GM21529 (cell line): ENCODE measurements around the gene DPP6.

Experiments
- ATAC-seq: cut with Tn5 transposase; IDR thresholded peaks from one replicate; pipeline ENCODE4 v1.9.1; 2021; ENCODE audit not compliant: unreplicated experiment

DPP6 gene

DNA sequence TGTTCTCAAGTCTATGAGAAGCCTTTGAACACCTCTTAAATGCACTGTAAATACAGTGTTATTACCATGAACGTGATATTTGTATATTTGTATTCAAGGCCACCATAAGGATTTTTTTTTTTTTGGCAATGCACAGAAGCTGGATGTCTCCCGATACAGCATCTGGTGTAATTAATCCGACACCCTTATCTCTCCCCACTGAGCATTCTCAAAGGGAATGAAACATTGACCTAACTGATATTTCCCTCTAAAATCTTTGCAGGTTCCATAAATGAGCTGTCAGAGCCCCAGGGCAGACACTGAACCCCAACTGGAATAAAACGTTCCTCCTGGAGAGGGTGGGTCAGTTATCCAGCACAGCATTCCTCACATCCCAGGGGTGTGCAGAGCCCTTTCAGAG is 634.1 kb downstream of the DPP6 start:
- no peak for ATAC-seq

DNA sequence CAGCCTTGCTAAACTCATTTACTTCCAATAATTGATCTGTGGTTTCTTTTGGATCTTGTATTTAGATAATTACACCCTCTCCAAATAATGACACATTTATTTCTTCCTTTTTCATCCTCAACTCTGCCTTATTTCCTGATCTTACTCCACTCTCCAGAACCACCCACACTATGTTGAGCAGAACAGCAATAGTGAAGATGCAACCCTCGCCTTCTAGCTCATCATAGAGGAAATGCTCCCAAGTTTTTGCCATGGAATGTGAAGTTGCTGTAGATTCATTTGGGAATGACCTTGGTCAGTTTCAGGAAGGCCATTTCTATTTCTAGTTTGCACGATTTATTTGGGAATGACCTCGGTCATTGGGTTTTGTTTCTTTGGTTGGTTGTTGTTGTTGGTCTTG is 636.8 kb downstream of the DPP6 start:
- ATAC-seq: no peak

DNA sequence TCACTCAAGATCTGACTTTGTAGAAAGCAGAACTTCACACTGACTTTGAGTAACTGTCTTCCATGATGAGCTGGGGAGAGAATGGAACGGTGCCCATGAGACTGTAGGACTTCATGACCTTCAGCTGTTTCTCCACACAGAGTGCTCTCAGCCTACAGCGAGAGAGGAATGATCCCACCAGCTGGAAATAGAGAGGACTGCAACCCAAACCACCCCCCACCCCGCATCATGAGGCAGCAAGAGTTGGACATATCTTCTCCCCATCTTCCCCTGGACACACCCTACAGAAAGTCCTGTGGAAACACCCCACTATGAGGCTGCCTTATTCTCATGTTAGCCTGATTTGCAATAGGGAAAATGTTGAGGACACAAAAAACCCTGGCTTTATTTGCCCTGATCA is 638.2 kb downstream of the DPP6 start:
- no peak for ATAC-seq

DNA sequence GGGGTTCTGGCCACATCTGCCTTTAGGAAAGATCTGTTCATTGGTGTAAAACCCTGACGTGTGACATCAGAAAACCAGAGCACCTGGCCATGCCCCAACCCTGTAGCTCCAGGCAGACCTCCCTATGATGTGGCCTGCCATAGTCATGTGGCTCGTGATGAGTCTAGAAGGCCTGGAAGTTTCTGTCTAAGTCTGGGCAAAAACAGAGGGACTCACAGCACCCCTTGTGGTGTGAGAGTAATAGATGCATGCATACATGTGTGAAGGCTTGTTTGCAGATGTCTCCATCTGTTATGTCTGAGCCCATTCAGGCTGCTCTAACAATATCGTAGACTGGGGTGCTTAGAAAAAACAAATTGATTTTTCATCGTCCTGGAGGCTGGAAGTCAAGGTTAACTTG is 641.5 kb downstream of the DPP6 start:
- ATAC-seq: no peak

DNA sequence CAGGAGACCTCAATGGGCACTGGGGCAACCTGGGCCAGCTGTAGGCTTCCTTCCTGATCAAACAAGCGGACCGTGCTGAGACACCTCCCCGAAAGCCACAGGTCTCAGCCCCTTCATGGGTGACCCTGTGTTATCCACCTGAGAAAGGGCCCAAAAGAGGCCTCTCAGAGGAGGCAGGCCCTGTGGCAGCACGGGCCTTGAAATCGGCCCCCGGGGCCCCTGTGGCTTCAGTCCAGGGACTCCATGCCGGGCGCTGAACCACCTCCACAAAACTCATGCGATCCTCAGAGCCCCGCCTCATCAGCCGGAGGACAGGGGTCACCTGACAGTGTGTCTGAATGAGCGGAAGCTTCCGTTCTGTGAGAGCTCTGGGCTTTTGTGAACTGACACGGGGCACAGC is 643.6 kb downstream of the DPP6 start:
- no peak for ATAC-seq

GRCh38 chr7:154696556-154696955 is 644.4 kb downstream of the DPP6 start:
- ATAC-seq: no peak

DNA sequence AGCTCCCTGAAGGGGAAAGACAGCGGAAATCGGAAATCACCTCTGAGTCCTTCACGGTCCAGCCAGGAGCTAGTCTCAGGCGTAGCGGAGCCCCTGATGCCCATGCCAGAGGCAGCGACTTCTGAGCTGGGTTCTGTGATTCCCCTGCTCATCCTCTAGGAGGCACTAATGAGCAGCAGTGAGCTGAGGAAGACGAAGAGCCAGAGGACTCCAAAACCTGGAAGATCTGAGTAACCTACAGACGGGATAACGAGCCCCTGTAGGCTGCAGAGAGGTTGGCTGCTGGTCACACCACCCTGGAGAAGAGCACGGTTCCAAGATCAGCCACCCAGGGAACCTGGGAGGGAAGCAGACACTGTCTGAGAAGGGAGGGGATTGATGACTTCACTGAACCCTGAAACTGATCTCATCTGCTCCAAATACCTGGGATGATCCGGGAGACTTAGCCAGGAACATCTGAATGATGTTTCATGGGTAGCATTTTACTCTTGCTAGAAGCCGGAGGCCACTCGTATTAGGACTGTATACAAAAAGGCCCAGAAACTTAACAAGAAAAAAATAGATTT is 646.6 kb downstream of the DPP6 start:
- no peak for ATAC-seq

GRCh38 chr7:154699417-154699816 is 647.2 kb downstream of the DPP6 start:
- ATAC-seq: no peak

DNA sequence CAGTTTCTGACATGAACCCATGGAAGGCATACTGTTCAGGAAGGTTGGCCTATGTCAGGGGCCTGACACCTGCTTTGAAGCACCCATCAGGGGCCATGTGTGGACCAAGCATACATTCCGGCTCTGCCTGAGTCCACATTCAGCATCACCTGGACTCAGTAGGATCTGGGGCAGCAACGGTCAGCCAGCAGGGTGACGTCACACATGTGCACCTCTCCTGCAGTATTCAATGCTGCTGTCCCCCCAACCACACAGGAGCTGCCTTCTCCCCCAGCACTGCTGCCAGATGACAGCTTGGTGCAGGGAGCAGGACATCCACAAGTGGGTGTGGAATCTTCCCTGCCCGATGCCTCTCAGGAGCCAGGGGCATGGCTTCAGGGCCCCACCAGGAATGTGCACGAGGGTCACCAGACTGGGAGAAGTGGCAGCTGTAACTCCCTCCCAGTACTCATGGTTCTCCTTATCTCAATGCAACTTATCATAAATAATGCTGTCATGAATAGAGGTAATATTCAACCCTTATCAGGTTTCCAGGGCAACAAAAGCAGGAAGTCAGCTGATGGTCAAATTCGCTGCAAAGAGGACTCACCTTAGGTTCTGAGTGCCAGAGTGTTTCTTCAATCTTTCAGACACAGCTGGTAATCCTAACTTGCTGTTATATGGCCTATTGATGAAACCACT is 657.8 kb downstream of the DPP6 start:
- no peak for ATAC-seq

GRCh38 chr7:154720016-154720415 is 667.8 kb downstream of the DPP6 start:
- ATAC-seq: no peak

GRCh38 chr7:154721086-154721485 is 668.9 kb downstream of the DPP6 start:
- no peak for ATAC-seq

- ATAC-seq: no peak
Observed at GRCh38 chr7:154726368-154726767, 674.2 kb downstream of the DPP6 start.

DNA sequence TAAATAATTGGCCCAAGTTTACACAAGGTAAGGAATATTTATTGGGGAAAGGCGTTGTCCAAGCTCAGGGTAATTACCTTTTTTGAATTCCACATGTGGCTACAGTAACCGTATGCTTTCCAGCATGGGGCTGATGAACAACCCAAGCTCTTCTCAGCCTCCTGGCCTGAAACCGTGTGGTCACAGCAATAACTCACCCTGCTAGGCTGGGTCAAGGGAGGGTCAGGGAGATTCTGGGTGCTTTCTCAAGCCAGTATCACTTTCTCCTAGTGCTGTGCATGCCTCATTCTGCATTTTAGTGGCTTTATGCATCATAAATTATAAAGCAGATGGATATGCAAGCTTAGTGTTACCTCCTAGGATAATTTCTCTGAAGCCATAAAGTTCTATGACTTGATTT is 676.9 kb downstream of the DPP6 start:
- ATAC-seq: no peak

DNA sequence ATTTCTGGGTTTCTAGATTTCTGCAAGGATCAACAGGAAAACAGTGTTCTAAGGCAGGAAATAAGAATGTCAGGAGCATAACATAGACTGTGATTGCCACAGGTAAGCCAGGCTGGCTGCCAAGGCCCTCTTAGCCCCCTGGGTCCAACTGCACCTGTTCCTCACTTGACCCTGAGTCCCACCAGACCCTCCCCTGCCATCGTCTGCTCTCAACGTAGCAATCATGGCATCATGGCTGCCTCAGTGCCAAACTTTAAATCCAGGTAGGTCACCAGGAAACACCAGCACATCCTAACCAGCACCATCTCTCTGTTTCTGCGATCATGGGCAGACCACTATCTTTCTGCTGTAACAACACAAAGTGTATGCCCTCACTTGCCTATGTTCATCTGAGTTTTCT is 683.6 kb downstream of the DPP6 start:
- no peak for ATAC-seq

- ATAC-seq: no peak
Observed at GRCh38 chr7:154736389-154736788, 684.2 kb downstream of the DPP6 start.

DNA sequence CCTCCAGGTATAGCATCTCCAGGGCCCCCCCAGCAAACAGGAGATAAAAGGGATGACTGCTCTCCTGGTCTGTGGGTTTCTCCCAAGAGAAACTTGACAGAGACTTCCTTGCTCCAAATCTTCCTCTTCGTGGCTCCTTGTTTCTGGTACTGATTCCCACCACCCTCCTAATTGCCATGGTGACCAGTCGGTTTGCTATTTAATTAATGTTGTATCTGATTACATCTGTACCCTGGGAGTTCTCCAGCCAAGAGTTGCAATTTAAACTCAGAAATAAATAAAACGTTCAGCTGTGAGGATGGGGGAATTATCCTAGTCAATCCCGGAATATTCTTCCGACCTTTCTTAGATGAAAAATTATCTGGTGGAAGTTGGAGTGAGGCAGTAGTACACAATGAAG is 686.0 kb downstream of the DPP6 start:
- no peak for ATAC-seq

GRCh38 chr7:154741131-154741530 is 688.9 kb downstream of the DPP6 start:
- ATAC-seq: no peak

- ATAC-seq: no peak
Observed at GRCh38 chr7:154743206-154743605, 691.0 kb downstream of the DPP6 start.

DNA sequence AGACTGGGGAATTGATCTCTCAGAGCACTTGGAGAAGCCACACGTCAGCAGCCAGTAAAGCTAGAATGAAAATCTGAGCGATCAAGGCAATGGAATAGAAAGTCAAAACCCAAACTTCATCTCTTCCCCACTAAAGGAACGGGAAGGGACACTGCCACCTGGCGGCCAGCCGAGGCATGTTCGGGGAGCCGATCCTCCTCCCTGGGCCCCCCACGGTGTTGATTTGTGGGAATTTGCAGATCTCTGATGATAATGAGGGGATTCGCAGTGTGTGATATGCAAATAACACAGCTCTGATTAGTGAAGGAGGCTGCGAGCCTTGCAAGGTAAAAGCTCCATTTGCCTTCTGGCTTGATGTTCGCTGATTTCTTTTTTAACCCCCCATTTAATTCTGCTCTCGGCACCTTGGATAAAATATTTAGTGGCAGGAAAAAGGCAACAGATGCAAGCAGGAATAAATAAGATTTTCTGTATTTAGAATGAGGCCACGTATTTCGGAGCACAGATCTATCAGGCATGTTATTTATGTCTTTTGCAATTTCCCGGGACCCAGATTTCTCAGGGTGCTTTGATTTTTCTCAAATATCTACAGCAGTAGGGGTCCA is 692.2 kb downstream of the DPP6 start:
- ATAC-seq: no peak

DNA sequence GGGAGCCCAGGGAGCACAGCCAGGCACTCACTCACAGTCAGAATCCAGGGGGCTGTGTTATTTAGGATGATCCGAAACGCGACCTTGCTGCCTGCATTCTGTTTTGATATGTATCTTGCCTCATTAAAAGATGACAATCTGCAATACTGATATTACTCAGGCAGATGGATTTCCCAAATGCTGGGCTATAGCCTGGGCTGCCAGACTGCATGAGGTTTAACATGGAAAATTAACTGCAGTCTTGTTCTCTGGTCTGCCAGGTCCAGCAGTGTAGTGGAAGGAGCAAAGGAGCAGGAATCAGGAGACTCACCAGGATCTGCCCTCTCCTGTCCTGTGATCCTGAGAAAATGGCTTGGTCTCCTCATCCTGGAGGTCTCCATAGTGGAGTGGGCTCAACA is 692.7 kb downstream of the DPP6 start:
- no peak for ATAC-seq

GRCh38 chr7:154746571-154747360 is 694.6 kb downstream of the DPP6 start:
- no peak for ATAC-seq
